Neuronal stem cell (in vitro differentiated cells): Measurements from ENCODE around the gene AMER2.

ENCODE experiments used
- DNase-seq: peaks from one replicate; pipeline ENCODE4 v3.0.0-alpha.2; 2013; ENCODE audit warnings: low spot score
- H2AFZ ChIP-seq: one replicate; pipeline ENCODE4 v1.6.1; 2013; ENCODE audit warnings: mild to moderate bottlenecking, low read length, inconsistent platforms
- H2AK5ac ChIP-seq: 2 replicates; pipeline ENCODE4 v1.6.1; 2013; ENCODE audit warnings: low read depth, mild to moderate bottlenecking, inconsistent platforms, low read length, moderate library complexity, mixed read lengths
- H2BK120ac ChIP-seq: 2 replicates; pipeline ENCODE4 v1.6.1; 2013; ENCODE audit warnings: low read depth, mild to moderate bottlenecking, inconsistent platforms, low read length, moderate library complexity, mixed read lengths
- H2BK12ac ChIP-seq: one replicate; pipeline ENCODE4 v1.6.1; 2013; ENCODE audit warnings: low read length, inconsistent platforms
- H2BK15ac ChIP-seq: 2 replicates; pipeline ENCODE4 v1.6.1; 2013; ENCODE audit warnings: mild to moderate bottlenecking, low read length, inconsistent platforms, mixed read lengths
- H2BK5ac ChIP-seq: one replicate; pipeline ENCODE4 v1.6.1; 2013; ENCODE audit warnings: inconsistent platforms, mild to moderate bottlenecking, low read length, moderate library complexity
- H3K14ac ChIP-seq: one replicate; pipeline ENCODE4 v1.6.1; 2013; ENCODE audit warnings: low read length, inconsistent platforms
- H3K18ac ChIP-seq: 2 replicates; pipeline ENCODE4 v1.6.1; 2013; ENCODE audit warnings: low read length, inconsistent platforms
- H3K23ac ChIP-seq: 2 replicates; pipeline ENCODE4 v1.6.1; 2013; ENCODE audit warnings: low read depth, mild to moderate bottlenecking, mixed read lengths, low read length, inconsistent platforms; ENCODE audit not compliant: poor library complexity
- H3K27ac ChIP-seq: replicated peaks from 3 replicates; pipeline ENCODE4 v1.5.1; 2013; ENCODE audit warnings: low read length, inconsistent platforms
- H3K27me3 ChIP-seq, 3 experiments: 2 replicates each; pipeline ENCODE4 v1.6.1; 2013; ENCODE audit warnings: low read length in 3 of 3, mild to moderate bottlenecking in 2 of 3, inconsistent platforms in 1 of 3, low read depth in 1 of 3, mixed read lengths in 1 of 3, moderate library complexity in 1 of 3; ENCODE audit not compliant: control insufficient read depth in 3 of 3, insufficient read depth in 3 of 3
- H3K36me3 ChIP-seq, 2 donors: replicated peaks in 1 of 2; 2 replicates each; pipeline ENCODE4 v1.6.1; 2013; ENCODE audit warnings: low read length in 2 of 2; ENCODE audit not compliant: control insufficient read depth in 2 of 2, insufficient read depth in 2 of 2
- H3K4ac ChIP-seq: 2 replicates; pipeline ENCODE4 v1.6.1; 2013; ENCODE audit warnings: inconsistent platforms, mild to moderate bottlenecking, low read length, moderate library complexity
- H3K4me1 ChIP-seq, 2 donors: 1 replicate in 1 of 2; 2 replicates in 1 of 2; pipeline ENCODE4 v1.6.1; 2013; ENCODE audit warnings: low read length in 2 of 2, low read depth in 1 of 2; ENCODE audit not compliant: control insufficient read depth in 2 of 2, insufficient read depth in 1 of 2
- H3K4me2 ChIP-seq: one replicate; pipeline ENCODE4 v1.6.1; 2013; ENCODE audit warnings: mild to moderate bottlenecking, low read length, inconsistent platforms; ENCODE audit not compliant: insufficient read depth, poor library complexity, severe bottlenecking
- H3K4me3 ChIP-seq, 2 donors: 2 replicates each; pipeline ENCODE4 v1.5.1; 2013; ENCODE audit warnings: low read length in 2 of 2, mild to moderate bottlenecking in 2 of 2, inconsistent platforms in 1 of 2, moderate library complexity in 1 of 2
- H3K79me1 ChIP-seq: one replicate; pipeline ENCODE4 v1.6.1; 2013; ENCODE audit warnings: low read depth, mild to moderate bottlenecking, inconsistent platforms, low read length, moderate library complexity
- H3K9ac ChIP-seq: one replicate; pipeline ENCODE4 v1.6.1; 2013; ENCODE audit warnings: mild to moderate bottlenecking, low read depth, low read length, inconsistent platforms; ENCODE audit not compliant: poor library complexity
- H3K9me3 ChIP-seq, 2 donors: replicated peaks in 1 of 2; 2 replicates each; pipeline versions ENCODE3 to v1.6.1; 2013; ENCODE audit warnings: low read length in 2 of 2, mild to moderate bottlenecking in 2 of 2, inconsistent platforms in 1 of 2, low read depth in 1 of 2, mixed read lengths in 1 of 2, moderate library complexity in 1 of 2; ENCODE audit not compliant: control insufficient read depth in 2 of 2, insufficient read depth in 1 of 2
- H4K8ac ChIP-seq: one replicate; pipeline ENCODE4 v1.6.1; 2013; ENCODE audit warnings: low read depth, mild to moderate bottlenecking, inconsistent platforms, low read length, moderate library complexity
- H4K91ac ChIP-seq: one replicate; pipeline ENCODE4 v1.6.1; 2013; ENCODE audit warnings: low read length, low read depth, mild to moderate bottlenecking, inconsistent platforms; ENCODE audit not compliant: poor library complexity
- WGBS, 2 donors: extraction: QIAGEN DNeasy Blood & Tissue Kit; methylation state at CpG; one replicate each; pipeline ENCODE4 v1.1.7; 2013; ENCODE audit warnings: missing lambda C conversion rate in 2 of 2, mixed read lengths in 1 of 2; ENCODE audit not compliant: insufficient read length in 2 of 2, insufficient replicate concordance in 1 of 2; ENCODE audit errors: extremely low coverage in 2 of 2; 5-methylcytosine and 5-hydroxymethylcytosine counted together

Gene AMER2

GRCh38 chr13:25168790-25169189 lies 3.3 kb downstream of the AMER2 start:
- Histone ChIP-seq H3K23ac (no peak overlapping the region), H3K4me3 (no peak overlapping the region), H3K9ac (no peak overlapping the region), H3K9me3 (peaks cover 6 to 19% of the 10 kb centered on the region in 2 donors), H2BK15ac (no peak overlapping the region), H3K4me2 (no peak overlapping the region), H3K18ac (no peak overlapping the region), H3K79me1 (no peaks in the 10 kb centered on the region), H2BK12ac (no peak overlapping the region), H3K14ac (no peak overlapping the region), H3K27me3 (peaks cover 16 to 31% (median 24%) of the 10 kb centered on the region in 3 experiments), H3K4me1 (peaks cover 4 to 5% of the 10 kb centered on the region in 2 donors), H2AFZ (no peak overlapping the region), H2AK5ac (no peak overlapping the region), H3K4ac (no peak overlapping the region), H4K8ac (no peak overlapping the region), H3K36me3 (no peaks in the 10 kb centered on the region), H3K27ac (no peak overlapping the region), H4K91ac (no peak overlapping the region), H2BK120ac (no peak overlapping the region), H2BK5ac (no peak overlapping the region)
- no peak for DNase-seq
- WGBS, 2 donors: no CpG with 5 or more reads among the region's 3 CpGs

- peaks cover 6 to 19% of the 10 kb centered on the region in 2 donors for H3K9me3 ChIP-seq
- H3K4ac ChIP-seq: no peak overlapping the region
- H3K4me2 ChIP-seq: no peak overlapping the region
- no peak overlapping the region for H2AK5ac ChIP-seq
- no peak overlapping the region for H3K9ac ChIP-seq
- H3K23ac ChIP-seq: no peak overlapping the region
- H3K79me1 ChIP-seq: no peaks in the 10 kb centered on the region
- H3K4me3 ChIP-seq: no peak overlapping the region
- no peak overlapping the region for H2BK5ac ChIP-seq
- no peak overlapping the region for H3K14ac ChIP-seq
- peaks cover 4 to 5% of the 10 kb centered on the region in 2 donors for H3K4me1 ChIP-seq
- H2BK15ac ChIP-seq: no peak overlapping the region
- peaks cover 16 to 31% (median 24%) of the 10 kb centered on the region in 3 experiments for H3K27me3 ChIP-seq
- H3K36me3 ChIP-seq: no peaks in the 10 kb centered on the region
- no peak for DNase-seq
- no peak overlapping the region for H3K18ac ChIP-seq
- H2AFZ ChIP-seq: no peak overlapping the region
- no CpG with 5 or more reads among the region's 3 CpGs for WGBS, 2 donors
- no peak overlapping the region for H2BK12ac ChIP-seq
- no peak overlapping the region for H4K8ac ChIP-seq
- H3K27ac ChIP-seq: no peak overlapping the region
- H4K91ac ChIP-seq: no peak overlapping the region
- no peak overlapping the region for H2BK120ac ChIP-seq
Observed at GRCh38 chr13:25167382-25168174, 4.5 kb downstream of the AMER2 start.

GRCh38 chr13:25166306-25166705 lies 5.8 kb downstream of the AMER2 start:
- no peak for DNase-seq
- no peak overlapping the region for H4K91ac ChIP-seq
- no peaks in the 10 kb centered on the region for H3K79me1 ChIP-seq
- no peak overlapping the region for H2AFZ ChIP-seq
- H3K4me2 ChIP-seq: no peak overlapping the region
- no peaks in the 10 kb centered on the region for H3K36me3 ChIP-seq
- H3K23ac ChIP-seq: no peak overlapping the region
- WGBS, 2 donors: no CpG with 5 or more reads among the region's 3 CpGs
- H4K8ac ChIP-seq: no peak overlapping the region
- no peak overlapping the region for H2BK12ac ChIP-seq
- H3K4ac ChIP-seq: no peak overlapping the region
- no peak overlapping the region for H2BK120ac ChIP-seq
- no peak overlapping the region for H3K14ac ChIP-seq
- H3K9ac ChIP-seq: no peak overlapping the region
- no peak overlapping the region for H3K18ac ChIP-seq
- no peak overlapping the region for H2BK15ac ChIP-seq
- H3K4me3 ChIP-seq: no peak overlapping the region
- H2BK5ac ChIP-seq: no peak overlapping the region
- H2AK5ac ChIP-seq: no peak overlapping the region
- peaks cover 6 to 19% of the 10 kb centered on the region in 2 donors for H3K9me3 ChIP-seq
- no peak overlapping the region for H3K27ac ChIP-seq
- peaks cover 16 to 21% (median 17%) of the 10 kb centered on the region in 3 experiments for H3K27me3 ChIP-seq
- no peaks in the 10 kb centered on the region for H3K4me1 ChIP-seq

GRCh38 chr13:25165663-25166062 lies 6.4 kb downstream of the AMER2 start:
- no peak overlapping the region for H3K4me2 ChIP-seq
- no CpG with 5 or more reads among the region's 6 CpGs for WGBS, 2 donors
- no peak overlapping the region for H3K9ac ChIP-seq
- no peak overlapping the region for H3K4ac ChIP-seq
- H3K9me3 ChIP-seq: peaks cover 6 to 19% of the 10 kb centered on the region in 2 donors
- no peak overlapping the region for H2BK12ac ChIP-seq
- H3K23ac ChIP-seq: no peak overlapping the region
- no peak overlapping the region for H3K4me3 ChIP-seq
- H3K27me3 ChIP-seq: peaks cover 11 to 15% (median 14%) of the 10 kb centered on the region in 3 experiments
- no peak overlapping the region for H4K8ac ChIP-seq
- no peak overlapping the region for H2BK5ac ChIP-seq
- H3K27ac ChIP-seq: no peak overlapping the region
- no peak overlapping the region for H2AFZ ChIP-seq
- H2AK5ac ChIP-seq: no peak overlapping the region
- no peak overlapping the region for H3K18ac ChIP-seq
- no peaks in the 10 kb centered on the region for H3K4me1 ChIP-seq
- H2BK120ac ChIP-seq: no peak overlapping the region
- H3K79me1 ChIP-seq: no peaks in the 10 kb centered on the region
- H3K36me3 ChIP-seq: no peaks in the 10 kb centered on the region
- no peak overlapping the region for H3K14ac ChIP-seq
- H4K91ac ChIP-seq: no peak overlapping the region
- no peak overlapping the region for H2BK15ac ChIP-seq
- no peak for DNase-seq
